B cell (primary cell): ENCODE measurements around the gene JPH2. TPM values are rescaled to one million over a fixed set of nuclear protein-coding genes. Genes with fewer than 3 reads are reported as not detected.
"Not testable (repeated sequence)": the region's sequence is repeated elsewhere in the genome, so short reads cannot be mapped to it uniquely, and the experiment has no call there.

ENCODE experiments used
- ATAC-seq: fragments of 200-7000 bp; cut with Tn5 transposase; one replicate; pipeline ENCODE4 v1.10.0; 2021; ENCODE audit warnings: low read depth, mild to moderate bottlenecking, moderate number of reproducible peaks, moderate library complexity
- CTCF ChIA-PET: fragments of 350-600 bp; sonication (Branson Sonifier 250); formaldehyde crosslinking; loops from one replicate; lab custom pipeline; 2021; ENCODE audit warnings: antibody characterized with exemption, inconsistent platforms; lab: Charles Lee
- POLR2A ChIA-PET: fragments of 350-600 bp; sonication (Branson Sonifier 250); formaldehyde crosslinking; loops from one replicate; lab custom pipeline; 2021; ENCODE audit warnings: antibody characterized with exemption; lab: Charles Lee
- DNase-seq: peaks from one replicate; pipeline ENCODE4 v3.0.0; 2013
- H2AFZ ChIP-seq: 2 replicates; pipeline ENCODE4 v1.6.1; 2012; ENCODE audit warnings: mild to moderate bottlenecking, low read depth, low read length; ENCODE audit not compliant: insufficient read depth, poor library complexity, severe bottlenecking
- H3K27ac ChIP-seq, 2 donors: 1 replicate in 1 of 2; 2 replicates in 1 of 2; pipeline ENCODE4 v1.5.1; 2012 to 2013; ENCODE audit warnings: low read length in 2 of 2, mild to moderate bottlenecking in 2 of 2, moderate library complexity in 1 of 2
- H3K27me3 ChIP-seq, 4 experiments: fragments of 200-600 bp in 1 of 4; sonication (generic) in 1 of 4; replicated peaks in 1 of 4; 1 replicate in 2 of 4; 2 replicates in 2 of 4; pipeline versions ENCODE4 v1.6.1 to v1.7.0; 2013 to 2016; ENCODE audit warnings: low read length in 3 of 4, mild to moderate bottlenecking in 2 of 4, mixed read lengths in 1 of 4, moderate library complexity in 1 of 4; ENCODE audit not compliant: insufficient read depth in 4 of 4, control insufficient read depth in 3 of 4; ENCODE audit errors: control extremely low read depth in 1 of 4
- H3K36me3 ChIP-seq, 2 experiments: replicated peaks in 1 of 2; 1 replicate in 1 of 2; 2 replicates in 1 of 2; pipeline versions ENCODE4 v1.6.1 to v1.7.1; 2013; ENCODE audit warnings: low read length in 1 of 2; ENCODE audit not compliant: insufficient read depth in 2 of 2, control insufficient read depth in 1 of 2; ENCODE audit errors: control extremely low read depth in 1 of 2, extremely low read depth in 1 of 2
- H3K4me1 ChIP-seq, 2 donors: fragments of 200-600 bp in 1 of 2; sonication (generic) in 1 of 2; 1 replicate in 1 of 2; 2 replicates in 1 of 2; pipeline versions ENCODE4 v1.5.1 to v1.6.1; 2013 to 2017; ENCODE audit warnings: low read length in 2 of 2; ENCODE audit not compliant: control insufficient read depth in 2 of 2, insufficient read depth in 2 of 2
- H3K4me2 ChIP-seq: replicated peaks from 2 replicates; pipeline ENCODE3; 2012; ENCODE audit warnings: mild to moderate bottlenecking, low read depth, low read length; ENCODE audit not compliant: poor library complexity, severe bottlenecking
- H3K4me3 ChIP-seq, 5 experiments: fragments of 200-600 bp in 1 of 5; sonication (generic) in 1 of 5; 1 replicate in 3 of 5; 2 replicates in 2 of 5; pipeline versions ENCODE4 v1.5.1 to v1.7.0; 2011 to 2016; ENCODE audit warnings: low read length in 4 of 5, mild to moderate bottlenecking in 4 of 5, low read depth in 2 of 5, control low read depth in 1 of 5, moderate library complexity in 1 of 5; ENCODE audit not compliant: insufficient read depth in 1 of 5; ENCODE audit errors: control extremely low read depth in 1 of 5, extremely low read depth in 1 of 5
- H3K79me2 ChIP-seq: fragments of 200-600 bp; sonication (generic); one replicate; pipeline ENCODE4 v1.6.0; 2016; ENCODE audit warnings: low read length; ENCODE audit not compliant: control insufficient read depth, insufficient read depth
- H3K9ac ChIP-seq: fragments of 200-600 bp; sonication (generic); 2 replicates; pipeline ENCODE4 v1.6.1; 2017; ENCODE audit warnings: mild to moderate bottlenecking, low read length, moderate library complexity
- H3K9me3 ChIP-seq, 3 donors: one replicate each; pipeline versions ENCODE4 v1.6.1 to v1.7.1; 2013; ENCODE audit warnings: low read length in 2 of 3; ENCODE audit not compliant: control insufficient read depth in 2 of 3, insufficient read depth in 1 of 3; ENCODE audit errors: control extremely low read depth in 1 of 3
- H4K20me1 ChIP-seq: 2 replicates; pipeline ENCODE4 v1.6.0; 2012; ENCODE audit warnings: mild to moderate bottlenecking, low read length; ENCODE audit not compliant: insufficient read depth, control insufficient read depth, poor library complexity, severe bottlenecking
- H3K27ac Mint-ChIP-seq: one replicate; pipeline ENCODE4 v1.8.0; 2021; ENCODE audit warnings: mixed read lengths
- H3K27me3 Mint-ChIP-seq: one replicate; pipeline ENCODE4 v1.8.0; 2021; ENCODE audit warnings: mixed read lengths
- H3K4me1 Mint-ChIP-seq: one replicate; pipeline ENCODE4 v1.8.0; 2021; ENCODE audit warnings: mixed read lengths
- H3K4me3 Mint-ChIP-seq: one replicate; pipeline ENCODE4 v1.8.0; 2021; ENCODE audit warnings: mixed read lengths
- H3K9me3 Mint-ChIP-seq: one replicate; pipeline ENCODE4 v1.8.0; 2022; ENCODE audit warnings: mixed read lengths; ENCODE audit not compliant: insufficient read depth
- CTCF ChIP-seq: fragments of 200-600 bp; IDR thresholded peaks from one replicate; pipeline ENCODE4 v1.8.0; 2022; ENCODE audit warnings: antibody characterized with exemption, mild to moderate bottlenecking
- EZH2 ChIP-seq: IDR thresholded peaks from 2 replicates; pipeline ENCODE4 v1.6.1; 2012; ENCODE audit warnings: borderline replicate concordance, low read depth, mild to moderate bottlenecking, moderate library complexity, low read length; ENCODE audit not compliant: insufficient read depth, poor library complexity, severe bottlenecking
- whole genome bisulfite sequencing: methylation state at CpG from one replicate; pipeline ENCODE4 v1.1.5; 2013; ENCODE audit warnings: missing lambda C conversion rate; ENCODE audit not compliant: insufficient coverage; 5-methylcytosine and 5-hydroxymethylcytosine counted together
- intact Hi-C: fragments of 100-400 bp; cut with micrococcal nuclease; formaldehyde crosslinking; loops from one replicate; pipeline ENCODE4 v1.10.0; 2022
- polyA plus RNA-seq: library from polyadenylated mRNA; depleted of rRNA; stranded (reverse); fragments of >200 nt; gene quantifications from 2 replicates; pipeline ENCODE4 v1.2.3, GENCODE V29; 2012
- total RNA-seq, 2 donors: library from RNA; stranded (reverse); fragments of 120-200 nt in 1 of 2; gene quantifications; 1 replicate in 1 of 2; 2 replicates in 1 of 2; pipeline versions ENCODE4 v1.2.3 to v1.2.4, GENCODE V29; 2013 to 2022

The JPH2 gene
- total and polyA plus RNA-seq, 2 donors (not counting 1 experiment from before 2014, with no cell fraction given) = 0.10 TPM; not detected in 1

- no peaks in the 10 kb centered on the region for H3K4me1 Mint-ChIP-seq
- no peak for TF ChIP-seq CTCF
- no peak for TF ChIP-seq EZH2
- H3K9me3 ChIP-seq = peaks cover 0 to 3% (median 0%) of the 10 kb centered on the region in 3 donors
- H3K4me3 ChIP-seq = no peak overlapping the region
- H2AFZ ChIP-seq = no peak overlapping the region
- 68% methylated on average over 7 of the region's 9 CpGs for WGBS
- H3K27ac Mint-ChIP-seq = no peak overlapping the region
- no peak overlapping the region for H3K4me2 ChIP-seq
- no peak overlapping the region for H3K9ac ChIP-seq
- H3K4me3 Mint-ChIP-seq = no peak overlapping the region
- no peaks in the 10 kb centered on the region for H3K36me3 ChIP-seq
- POLR2A ChIA-PET = no interaction called here
- no peak overlapping the region for H3K27ac ChIP-seq
- no peak for ATAC-seq
- no peaks in the 10 kb centered on the region for H4K20me1 ChIP-seq
- peaks cover 25% of the 10 kb centered on the region for H3K27me3 Mint-ChIP-seq
- no peaks in the 10 kb centered on the region for H3K4me1 ChIP-seq
- H3K9me3 Mint-ChIP-seq = no peaks in the 10 kb centered on the region
- DNase-seq = no peak
- CTCF ChIA-PET = no interaction called here
- intact Hi-C loops = no loop called here
- no peaks in the 10 kb centered on the region for H3K79me2 ChIP-seq
- peaks cover 0 to 4% (median 1%) of the 10 kb centered on the region in 4 experiments for H3K27me3 ChIP-seq
These were observed 56.9 kb downstream of the JPH2 start for GRCh38 chr20:44129911-44130718.

GRCh38 chr20:44129300-44129699 is 57.7 kb downstream of the JPH2 start:
- H3K9ac ChIP-seq, intact Hi-C loops, H3K27me3 ChIP-seq, H3K27ac ChIP-seq, DNase-seq, POLR2A ChIA-PET, H3K79me2 ChIP-seq, H3K4me3 ChIP-seq, H2AFZ ChIP-seq, H3K36me3 ChIP-seq, H3K4me2 ChIP-seq, H3K4me1 ChIP-seq, H4K20me1 ChIP-seq, CTCF ChIA-PET, H3K27ac Mint-ChIP-seq, H3K9me3 ChIP-seq, H3K9me3 Mint-ChIP-seq, H3K4me1 Mint-ChIP-seq, ATAC-seq, H3K4me3 Mint-ChIP-seq: not testable (repeated sequence)
- 91% methylated on average over 5 of the region's 7 CpGs for WGBS
- peaks cover 26% of the 10 kb centered on the region for H3K27me3 Mint-ChIP-seq
